Brain microvascular endothelial cell (primary cell): Measurements from ENCODE around the gene MAP2K4.

Experiments used
- DNase-seq: peaks from one replicate; pipeline ENCODE4 v3.0.0-alpha.2; 2020
- H3K27ac ChIP-seq: fragments of 250-450 bp; sonication (Bioruptor Pico); 2 replicates; pipeline ENCODE4 v1.5.1; 2020; ENCODE audit warnings: mild to moderate bottlenecking, moderate library complexity
- H3K27me3 ChIP-seq: fragments of 250-450 bp; sonication (Bioruptor Pico); replicated peaks from 2 replicates; pipeline ENCODE4 v1.5.1; 2020; ENCODE audit warnings: mild to moderate bottlenecking
- H3K36me3 ChIP-seq: fragments of 250-450 bp; sonication (Bioruptor Pico); replicated peaks from 2 replicates; pipeline ENCODE4 v1.5.1; 2020; ENCODE audit warnings: mild to moderate bottlenecking
- H3K4me3 ChIP-seq: 2 replicates; pipeline ENCODE4 v1.5.1; 2011; ENCODE audit warnings: low read depth, mild to moderate bottlenecking, control low read depth, low read length, moderate library complexity
- in situ Hi-C: cut with HindIII; loops from 2 replicates; pipeline ENCODE4 v1.10.0; 2017; ENCODE audit warnings: low sequenced_read_pairs, low pct_ligation_motif_present
- TF ChIP-seq, protein P1 (sequence below): IDR thresholded peaks from 2 replicates; pipeline ENCODE4 v1.5.1; 2011; ENCODE audit warnings: low read depth, mild to moderate bottlenecking, moderate library complexity, low read length, control low read depth, inconsistent platforms; ENCODE audit errors: missing control alignments

MAP2K4 gene

DNA sequence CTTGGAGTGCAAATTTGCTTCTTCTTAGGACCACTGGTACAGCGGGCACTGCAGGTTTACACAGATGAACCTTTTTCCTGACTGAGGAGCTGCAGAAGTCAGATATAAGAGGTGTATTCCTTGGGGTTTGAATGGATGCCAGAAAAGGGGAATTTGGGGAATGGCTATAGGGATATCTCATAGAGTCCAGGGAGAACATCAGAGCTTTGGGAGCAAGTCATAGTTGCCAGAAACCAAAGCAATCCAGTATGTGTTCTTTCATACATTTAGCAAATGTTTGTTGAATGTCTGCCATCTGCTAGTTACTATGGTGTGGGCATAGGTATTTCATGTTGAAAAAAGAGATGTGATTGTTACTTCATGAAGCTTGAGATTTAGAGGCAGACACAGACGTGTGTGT, 46.8 kb downstream of the MAP2K4 start:
- Histone ChIP-seq H3K36me3 (no peaks in the 10 kb centered on the region), H3K4me3 (no peak overlapping the region), H3K27me3 (no peaks in the 10 kb centered on the region), H3K27ac (no peak overlapping the region)
- no peak for DNase-seq
- TF ChIP-seq, protein P1, sequence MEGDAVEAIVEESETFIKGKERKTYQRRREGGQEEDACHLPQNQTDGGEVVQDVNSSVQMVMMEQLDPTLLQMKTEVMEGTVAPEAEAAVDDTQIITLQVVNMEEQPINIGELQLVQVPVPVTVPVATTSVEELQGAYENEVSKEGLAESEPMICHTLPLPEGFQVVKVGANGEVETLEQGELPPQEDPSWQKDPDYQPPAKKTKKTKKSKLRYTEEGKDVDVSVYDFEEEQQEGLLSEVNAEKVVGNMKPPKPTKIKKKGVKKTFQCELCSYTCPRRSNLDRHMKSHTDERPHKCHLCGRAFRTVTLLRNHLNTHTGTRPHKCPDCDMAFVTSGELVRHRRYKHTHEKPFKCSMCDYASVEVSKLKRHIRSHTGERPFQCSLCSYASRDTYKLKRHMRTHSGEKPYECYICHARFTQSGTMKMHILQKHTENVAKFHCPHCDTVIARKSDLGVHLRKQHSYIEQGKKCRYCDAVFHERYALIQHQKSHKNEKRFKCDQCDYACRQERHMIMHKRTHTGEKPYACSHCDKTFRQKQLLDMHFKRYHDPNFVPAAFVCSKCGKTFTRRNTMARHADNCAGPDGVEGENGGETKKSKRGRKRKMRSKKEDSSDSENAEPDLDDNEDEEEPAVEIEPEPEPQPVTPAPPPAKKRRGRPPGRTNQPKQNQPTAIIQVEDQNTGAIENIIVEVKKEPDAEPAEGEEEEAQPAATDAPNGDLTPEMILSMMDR, result no peak
- in situ Hi-C loops, result no loop called here

DNA sequence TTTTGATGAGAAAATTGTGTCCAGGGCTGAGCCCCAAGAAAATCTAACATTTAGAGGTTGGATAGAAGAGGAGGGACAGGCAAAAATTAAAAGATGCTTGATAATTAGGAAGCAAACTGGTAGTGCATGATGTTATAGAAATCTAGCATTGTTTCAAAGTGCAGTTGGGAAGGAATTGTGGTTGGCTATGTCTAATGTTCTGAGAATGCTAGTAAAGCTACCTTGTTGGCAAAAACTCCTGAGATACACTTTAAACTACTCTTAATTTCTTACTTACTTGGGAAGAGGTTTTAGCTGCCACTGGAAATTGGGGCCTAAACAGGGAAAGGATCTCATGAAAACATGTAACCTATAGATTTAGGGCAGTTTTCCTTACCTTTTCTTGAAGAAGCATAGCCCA, 48.3 kb downstream of the MAP2K4 start:
- TF ChIP-seq, protein P1, result no peak
- no peaks in the 10 kb centered on the region for H3K27me3 ChIP-seq
- H3K4me3 ChIP-seq, result no peak overlapping the region
- H3K36me3 ChIP-seq, result no peaks in the 10 kb centered on the region
- no peak overlapping the region for H3K27ac ChIP-seq
- in situ Hi-C loops, result no loop called here
- no peak for DNase-seq

DNA sequence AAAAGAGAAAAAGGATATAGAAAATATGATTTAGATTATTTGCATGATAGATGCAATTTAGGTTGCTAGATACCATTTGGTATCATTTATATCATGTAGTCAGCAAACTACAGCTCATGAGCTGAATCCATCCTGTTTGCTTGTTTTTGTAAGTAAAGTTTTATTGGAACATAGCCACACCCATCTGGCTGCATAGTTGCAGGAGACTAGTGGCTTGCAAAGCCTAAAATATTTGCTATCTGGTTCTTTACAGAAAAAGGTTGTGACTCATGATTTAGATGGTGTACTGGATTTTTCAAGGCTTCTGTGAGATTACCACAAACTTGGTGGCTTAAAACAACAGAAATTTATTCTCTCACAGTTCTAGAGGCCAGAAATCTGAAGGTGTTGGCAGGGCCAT, 49.9 kb downstream of the MAP2K4 start:
- H3K4me3 ChIP-seq, result no peak overlapping the region
- in situ Hi-C loops, result no loop called here
- H3K27ac ChIP-seq, result peak overlapping the region; percentile 40
- H3K27me3 ChIP-seq, result no peaks in the 10 kb centered on the region
- peak; percentile 77 for DNase-seq
- TF ChIP-seq, protein P1, result no peak
- no peaks in the 10 kb centered on the region for H3K36me3 ChIP-seq

DNA sequence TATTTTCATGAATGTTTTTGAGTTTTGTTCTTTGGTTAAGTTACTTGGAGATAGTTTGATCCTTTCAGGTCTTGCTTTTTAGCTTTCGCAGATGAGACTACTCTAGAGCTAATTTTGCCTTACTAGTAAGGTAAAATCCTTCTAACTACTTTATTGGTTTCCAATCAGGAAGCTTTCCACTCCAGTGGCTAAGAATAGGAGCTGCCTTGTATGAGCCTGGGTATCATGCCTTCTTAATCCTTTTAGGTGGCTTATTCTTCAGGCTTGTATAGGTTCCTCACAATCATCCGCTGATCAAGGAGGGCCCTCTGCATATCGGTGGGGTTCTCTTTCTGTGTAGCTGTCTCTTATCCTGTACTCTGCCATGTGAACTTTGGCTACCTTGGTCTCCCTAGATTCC, 53.7 kb downstream of the MAP2K4 start:
- peaks cover 3% of the 10 kb centered on the region for H3K36me3 ChIP-seq
- no peak overlapping the region for H3K27ac ChIP-seq
- no peaks in the 10 kb centered on the region for H3K27me3 ChIP-seq
- TF ChIP-seq, protein P1, result no peak
- DNase-seq, result no peak
- in situ Hi-C loops, result no loop called here
- H3K4me3 ChIP-seq, result no peak overlapping the region

DNA sequence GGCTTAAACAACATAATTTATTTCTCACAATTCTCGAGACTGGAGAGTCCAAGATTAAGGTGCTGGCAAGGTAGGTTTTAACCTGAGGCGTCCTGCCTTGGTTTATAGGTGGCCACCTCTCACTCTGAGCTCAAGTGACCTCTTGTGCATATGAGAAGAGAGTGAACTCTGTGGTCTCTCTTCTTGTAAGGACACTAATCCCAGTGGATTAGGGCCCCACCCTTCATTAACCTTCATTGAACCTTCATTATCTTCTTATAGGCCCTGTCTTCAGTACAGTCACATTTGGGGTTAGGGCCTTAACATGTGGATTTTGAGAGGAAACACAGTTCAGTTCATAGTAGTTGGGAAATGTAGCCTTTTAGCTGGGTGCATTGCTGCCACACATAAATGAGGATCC, 57.1 kb downstream of the MAP2K4 start:
- Histone ChIP-seq H3K27me3 (no peaks in the 10 kb centered on the region), H3K4me3 (no peak overlapping the region), H3K27ac (no peak overlapping the region), H3K36me3 (peaks cover 3% of the 10 kb centered on the region)
- in situ Hi-C loops, result no loop called here
- no peak for DNase-seq
- TF ChIP-seq, protein P1, result no peak

DNA sequence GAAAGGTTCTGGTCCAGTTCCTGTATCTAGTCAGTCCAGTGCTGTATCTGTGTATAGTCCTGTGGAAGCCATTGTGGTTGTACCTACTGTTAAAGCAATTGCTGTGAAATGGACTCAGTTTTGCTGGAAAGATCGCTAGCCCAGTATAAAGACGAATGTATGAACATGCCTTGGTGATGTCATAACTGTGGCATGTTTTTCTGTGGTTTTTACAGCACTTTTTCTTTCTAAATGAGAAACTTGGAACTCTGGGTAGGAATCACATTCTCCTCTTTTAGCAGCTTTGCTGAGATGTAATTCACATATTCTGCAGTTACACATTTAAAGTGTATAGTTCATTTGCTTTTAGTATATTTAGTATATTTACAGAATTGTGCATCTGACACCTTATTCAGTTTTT, 58.1 kb downstream of the MAP2K4 start:
- Histone ChIP-seq H3K36me3 (peaks cover 3% of the 10 kb centered on the region), H3K27me3 (no peaks in the 10 kb centered on the region), H3K4me3 (no peak overlapping the region), H3K27ac (peak overlapping the region; percentile 56)
- peak; percentile 76 for DNase-seq
- TF ChIP-seq, protein P1, result no peak
- in situ Hi-C loops, result no loop called here
